ENCODE results near the gene KRT86.

KRT86 gene

GRCh38 chr12:52274521-52275120, at the start of gene KRT86:
KRT86 (plus strand) TSS chr12:52274645; CDS start chr12:52301917, 27,272 bp downstream.
- no peaks in the 10 kb centered on the region for H3F3A ChIP-seq (ENCODE audit: insufficient read depth)
- no peak for TF ChIP-seq EZH2phosphoT487 (conservative IDR thresholded peaks at IDR 0.05; ENCODE audit: low read length)
- no peak for TF ChIP-seq CTCF (IDR thresholded peaks at IDR 0.05; ENCODE audit: insufficient read depth, low read length, poor library complexity, severe bottlenecking)
- H3K4me3 ChIP-seq (ENCODE audit: insufficient read depth, low read length, poor library complexity, severe bottlenecking): no peak within 1 kb of the TSS
- no peaks in the 10 kb centered on the region for H3K36me3 ChIP-seq (ENCODE audit: low read length)
- H3K9me2 ChIP-seq (replicated peaks; ENCODE audit: insufficient read depth, low read length): no peaks in the 10 kb centered on the region
- no peaks in the 10 kb centered on the region for H3K9me3 ChIP-seq (ENCODE audit: insufficient read depth, low read length)
- H3K4me2 ChIP-seq (ENCODE audit: low read depth, low read length, poor library complexity, severe bottlenecking): no peak within 1 kb of the TSS
- no peak within 1 kb of the TSS for H2AFZ ChIP-seq (ENCODE audit: low read depth, low read length, severe bottlenecking)
- H3K27ac ChIP-seq (ENCODE audit: low read depth, low read length): no peak within 1 kb of the TSS
- H3K27me3 ChIP-seq (ENCODE audit: low read length): no peaks in the 10 kb centered on the region
- H4K20me1 ChIP-seq (ENCODE audit: low read depth, low read length): no peaks in the 10 kb centered on the region
- no peaks in the 10 kb centered on the region for H3K79me2 ChIP-seq (ENCODE audit: insufficient read depth, low read length)
- no peak within 1 kb of the TSS for H3K9ac ChIP-seq (ENCODE audit: low read length)

DNA sequence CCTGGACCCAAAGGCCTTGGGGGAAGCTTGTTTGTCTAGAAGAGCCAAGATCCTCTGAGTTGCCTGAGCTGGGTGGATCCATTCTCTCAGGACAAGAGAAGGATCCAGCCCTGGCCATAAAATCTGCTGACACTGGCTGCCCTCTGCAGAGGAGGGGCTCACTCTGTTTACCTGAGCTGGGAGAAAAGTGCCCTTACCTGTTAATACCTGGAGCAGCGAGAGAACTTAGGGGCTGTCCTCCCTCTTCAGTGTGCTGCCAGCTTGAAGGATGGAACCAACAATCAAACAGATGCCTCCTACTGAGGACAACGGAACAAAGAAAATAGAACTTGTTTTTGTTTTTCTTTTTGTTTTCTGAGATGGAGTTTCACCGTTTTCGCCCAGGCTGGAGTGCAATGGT, 48.7 kb upstream of the KRT86 start:
- H3K27ac ChIP-seq (ENCODE audit: low read depth, low read length): no peak overlapping the region
- no peaks in the 10 kb centered on the region for H4K20me1 ChIP-seq (ENCODE audit: low read depth, low read length)
- no peaks in the 10 kb centered on the region for H3K9me3 ChIP-seq (ENCODE audit: insufficient read depth, low read length)
- no peak overlapping the region for H3K9ac ChIP-seq (ENCODE audit: low read length)
- H3K4me3 ChIP-seq (ENCODE audit: insufficient read depth, low read length, poor library complexity, severe bottlenecking): no peak overlapping the region
- TF ChIP-seq CTCF (IDR thresholded peaks at IDR 0.05; ENCODE audit: insufficient read depth, low read length, poor library complexity, severe bottlenecking) (no peak), EZH2phosphoT487 (conservative IDR thresholded peaks at IDR 0.05; ENCODE audit: low read length) (no peak)
- no peaks in the 10 kb centered on the region for H3K9me2 ChIP-seq (replicated peaks; ENCODE audit: insufficient read depth, low read length)
- H3K36me3 ChIP-seq (ENCODE audit: low read length): no peaks in the 10 kb centered on the region
- H3K27me3 ChIP-seq (ENCODE audit: low read length): no peaks in the 10 kb centered on the region; the same call in 1 of the 2 replicates
- H3F3A ChIP-seq (ENCODE audit: insufficient read depth): no peaks in the 10 kb centered on the region
- no peak overlapping the region for H3K4me2 ChIP-seq (ENCODE audit: low read depth, low read length, poor library complexity, severe bottlenecking)
- H2AFZ ChIP-seq (ENCODE audit: low read depth, low read length, severe bottlenecking): no peak overlapping the region
- H3K79me2 ChIP-seq (ENCODE audit: insufficient read depth, low read length): no peaks in the 10 kb centered on the region

DNA sequence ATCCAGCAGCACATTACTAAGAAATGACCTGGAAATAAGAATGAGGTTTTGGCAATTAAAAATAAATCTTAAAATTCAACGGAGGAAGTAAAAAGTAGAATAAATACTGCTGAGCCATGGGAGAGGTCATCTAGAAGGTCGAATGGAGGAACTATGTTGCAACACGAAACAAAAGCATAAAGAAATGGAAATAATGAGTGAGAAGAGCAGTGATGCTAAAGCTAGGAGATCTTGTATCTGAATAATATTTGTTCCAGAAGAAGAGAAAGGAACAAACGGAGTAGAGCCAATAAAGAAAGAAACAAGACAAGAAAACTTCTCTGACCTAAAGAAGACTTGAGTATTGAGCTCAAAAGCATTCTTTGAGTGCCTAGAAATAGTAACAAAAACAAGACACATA, 48.0 kb upstream of the KRT86 start:
- Histone ChIP-seq H3F3A (ENCODE audit: insufficient read depth) (no peaks in the 10 kb centered on the region), H4K20me1 (ENCODE audit: low read depth, low read length) (no peaks in the 10 kb centered on the region), H3K27ac (ENCODE audit: low read depth, low read length) (no peak overlapping the region), H3K9me2 (replicated peaks; ENCODE audit: insufficient read depth, low read length) (no peaks in the 10 kb centered on the region), H3K9ac (ENCODE audit: low read length) (no peak overlapping the region), H3K4me3 (ENCODE audit: insufficient read depth, low read length, poor library complexity, severe bottlenecking) (no peak overlapping the region), H3K27me3 (ENCODE audit: low read length) (no peaks in the 10 kb centered on the region; the same call in 1 of the 2 replicates), H2AFZ (ENCODE audit: low read depth, low read length, severe bottlenecking) (no peak overlapping the region), H3K4me2 (ENCODE audit: low read depth, low read length, poor library complexity, severe bottlenecking) (no peak overlapping the region), H3K36me3 (ENCODE audit: low read length) (no peaks in the 10 kb centered on the region), H3K79me2 (ENCODE audit: insufficient read depth, low read length) (no peaks in the 10 kb centered on the region), H3K9me3 (ENCODE audit: insufficient read depth, low read length) (no peaks in the 10 kb centered on the region)
- TF ChIP-seq CTCF (IDR thresholded peaks at IDR 0.05; ENCODE audit: insufficient read depth, low read length, poor library complexity, severe bottlenecking): no peak
- no peak for TF ChIP-seq EZH2phosphoT487 (conservative IDR thresholded peaks at IDR 0.05; ENCODE audit: low read length)

Measured in SU-DHL-6 (cell line).